ENCODE measurements around the gene ONECUT3.

GRCh38 chr19:1776606-1777147, 23.4 kb downstream of the ONECUT3 start:
- TF ChIP-seq CTCF (IDR thresholded peaks at IDR 0.05), result no peak
- peak; percentile 87 for TF ChIP-seq EZH2 (IDR thresholded peaks at IDR 0.05)
